Hematopoietic multipotent progenitor cell treated with erythropoietin and hydrocortisone succinate and interleukin-3 and kit ligand, for 8 days (in vitro differentiated cells): ENCODE measurements around the gene PXDC1.
"Not testable (repeated sequence)": the region's sequence is repeated elsewhere in the genome, so short reads cannot be mapped to it uniquely, and the experiment has no call there.

Experiments used
- DNase-seq: peaks from one replicate; pipeline ENCODE4 v3.0.0-alpha.2; 2015

The PXDC1 gene

GRCh38 chr6:3762359-3762758 is 10.8 kb upstream of the PXDC1 start:
- no peak for DNase-seq

DNA sequence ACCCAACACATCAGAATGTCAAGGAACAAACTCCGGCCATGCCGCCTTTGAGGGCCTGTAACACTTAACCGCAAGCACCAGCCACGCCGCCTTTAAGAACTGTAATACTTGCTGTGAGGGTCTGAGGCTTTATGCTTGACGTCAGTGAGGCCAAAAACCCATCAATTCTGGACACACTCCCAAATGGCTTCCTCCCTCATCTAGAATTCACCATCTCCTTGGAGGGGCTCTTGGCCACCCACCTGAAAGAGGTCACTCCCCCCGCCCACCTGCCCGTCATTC is 10.4 kb upstream of the PXDC1 start:
- DNase-seq = no peak

- no peak for DNase-seq
Measured at GRCh38 chr6:3759646-3760232, 8.2 kb upstream of the PXDC1 start.

GRCh38 chr6:3758842-3759144 is 7.3 kb upstream of the PXDC1 start:
- no peak for DNase-seq

GRCh38 chr6:3757998-3758841 is 6.7 kb upstream of the PXDC1 start:
- not testable (repeated sequence) for DNase-seq

GRCh38 chr6:3757241-3757641 is 5.7 kb upstream of the PXDC1 start:
- DNase-seq = no peak

DNA sequence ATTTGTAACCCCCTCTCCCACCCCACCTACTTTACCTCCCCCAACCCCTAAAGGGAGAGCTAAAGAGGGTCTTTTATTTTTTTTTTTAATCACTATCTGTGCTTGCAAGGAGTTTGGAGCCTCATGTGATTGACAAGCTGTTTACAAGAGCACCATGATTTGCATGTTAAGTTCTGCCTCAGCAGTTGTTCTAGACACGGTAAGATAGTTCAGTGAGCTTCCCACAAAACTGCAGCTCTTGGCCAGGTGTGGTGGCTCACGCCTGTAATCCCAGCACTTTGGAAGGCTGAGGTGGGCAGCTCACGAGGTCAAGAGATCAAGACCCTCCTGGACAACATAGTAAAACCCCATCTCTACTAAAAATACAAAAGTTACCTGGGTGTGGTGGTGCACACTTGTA is 5.0 kb upstream of the PXDC1 start:
- no peak for DNase-seq

GRCh38 chr6:3755637-3756545 is 4.4 kb upstream of the PXDC1 start:
- no peak for DNase-seq

DNA sequence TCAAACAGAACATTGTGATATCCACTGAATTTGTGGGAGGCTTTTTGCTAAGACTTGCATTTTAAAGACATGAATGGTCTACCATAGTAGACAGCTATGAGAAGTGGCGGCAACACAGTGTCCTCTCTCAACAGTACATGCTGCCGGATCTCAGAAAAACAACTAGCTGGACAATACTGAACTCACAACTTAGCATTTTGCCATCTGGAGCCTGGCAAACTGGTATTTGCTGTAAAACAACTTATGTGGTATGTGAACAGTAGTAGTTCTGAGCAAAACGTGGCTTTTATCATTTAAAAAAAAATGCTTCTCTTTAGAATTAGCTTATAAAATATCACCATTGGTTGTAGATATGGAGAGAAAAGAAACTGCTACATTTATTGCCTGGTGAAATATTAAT is 3.3 kb upstream of the PXDC1 start:
- no peak for DNase-seq

- DNase-seq = not testable (repeated sequence)
Measured at GRCh38 chr6:3754032-3754725, 2.7 kb upstream of the PXDC1 start.

DNA sequence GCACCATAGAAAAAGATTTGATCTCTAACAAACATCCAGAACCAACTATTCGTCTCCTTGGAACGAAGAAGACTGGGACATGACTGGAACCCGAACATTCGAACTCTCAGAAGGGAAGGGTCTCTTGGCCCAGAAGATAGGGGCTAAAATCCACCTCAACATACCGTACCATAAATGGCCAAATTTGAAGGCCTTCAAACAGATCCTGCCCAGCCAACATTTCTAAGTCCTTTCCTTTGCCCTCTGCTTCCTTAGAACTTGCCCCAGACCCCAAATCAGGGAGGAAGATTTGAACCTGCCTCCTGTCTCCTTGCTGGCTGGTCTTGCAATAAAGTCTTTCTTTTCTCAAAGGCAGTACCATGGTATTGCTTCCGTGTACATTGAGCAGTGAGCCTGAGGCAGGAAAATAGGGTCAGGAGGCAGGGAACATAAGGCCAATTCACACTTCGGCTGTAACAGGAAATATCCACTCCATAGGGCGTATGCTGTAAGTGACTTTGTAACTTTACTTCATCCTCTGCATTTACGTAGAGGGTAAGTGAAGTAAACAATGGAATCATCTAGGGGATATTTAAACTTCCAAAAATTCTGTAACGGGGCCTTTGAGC is 1.8 kb upstream of the PXDC1 start:
- DNase-seq = no peak

GRCh38 chr6:3752531-3753227 is 1.2 kb upstream of the PXDC1 start:
- DNase-seq = no peak

DNA sequence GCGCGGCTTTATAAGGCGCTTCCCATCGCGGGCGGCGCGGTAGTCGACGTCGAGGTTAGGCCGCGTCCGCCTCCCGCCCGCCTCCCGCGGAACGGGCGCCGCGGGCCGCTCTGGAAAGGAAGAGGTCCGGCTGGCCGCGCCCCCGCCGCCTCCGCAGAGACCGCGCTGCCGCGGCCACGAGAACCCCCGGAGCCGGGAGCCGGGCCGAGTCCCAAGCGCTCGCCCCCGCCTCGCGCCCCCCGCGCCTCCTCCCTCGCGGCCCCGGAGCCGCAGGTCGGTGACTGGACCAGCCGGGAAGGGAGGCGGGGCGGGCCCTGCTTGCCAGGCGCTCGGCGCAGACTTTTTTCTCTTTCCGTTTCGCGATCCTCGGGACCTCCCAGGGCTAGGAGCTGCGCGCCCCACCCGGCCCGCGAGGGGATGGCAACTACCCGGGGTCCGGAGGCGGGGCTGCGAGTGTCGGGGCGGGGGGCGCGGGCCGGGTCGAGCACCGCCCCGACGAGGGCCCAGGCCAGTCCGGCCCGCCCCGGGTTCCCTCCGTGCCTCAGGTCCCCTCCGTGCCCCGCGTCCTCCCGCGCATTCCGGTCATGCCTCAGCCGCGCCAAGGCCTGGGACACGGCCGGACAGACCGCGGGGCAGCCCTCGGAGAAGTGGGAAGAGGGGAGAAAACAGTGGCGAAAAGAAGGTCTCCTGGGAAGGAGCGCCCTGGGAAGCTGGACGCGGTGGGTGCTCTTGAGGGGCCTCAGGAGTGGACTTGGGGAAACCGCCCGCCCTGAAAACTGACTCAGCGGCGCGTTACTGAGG is 417 bp upstream of the PXDC1 start:
- peak; percentile 43 for DNase-seq

- DNase-seq = no peak
Measured at GRCh38 chr6:3750317-3751076, 1.0 kb downstream of the PXDC1 start.

DNA sequence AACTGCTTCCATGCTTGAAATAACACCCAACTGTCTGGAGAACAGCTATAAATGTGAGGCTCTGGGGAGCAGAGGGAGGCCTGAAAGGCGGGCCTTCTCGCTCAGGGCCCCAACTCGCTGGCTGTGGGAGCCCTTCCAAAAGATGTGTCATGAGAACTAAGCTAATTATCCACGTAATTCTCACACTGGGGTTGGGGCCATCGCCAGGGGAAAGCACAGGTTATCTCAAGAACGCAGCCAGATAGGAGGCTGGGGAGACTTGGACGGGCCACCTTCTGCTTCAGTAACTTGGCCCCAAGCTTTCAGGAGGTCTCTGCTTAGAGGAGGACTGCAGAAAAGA is 1.6 kb downstream of the PXDC1 start:
- DNase-seq = no peak

DNA sequence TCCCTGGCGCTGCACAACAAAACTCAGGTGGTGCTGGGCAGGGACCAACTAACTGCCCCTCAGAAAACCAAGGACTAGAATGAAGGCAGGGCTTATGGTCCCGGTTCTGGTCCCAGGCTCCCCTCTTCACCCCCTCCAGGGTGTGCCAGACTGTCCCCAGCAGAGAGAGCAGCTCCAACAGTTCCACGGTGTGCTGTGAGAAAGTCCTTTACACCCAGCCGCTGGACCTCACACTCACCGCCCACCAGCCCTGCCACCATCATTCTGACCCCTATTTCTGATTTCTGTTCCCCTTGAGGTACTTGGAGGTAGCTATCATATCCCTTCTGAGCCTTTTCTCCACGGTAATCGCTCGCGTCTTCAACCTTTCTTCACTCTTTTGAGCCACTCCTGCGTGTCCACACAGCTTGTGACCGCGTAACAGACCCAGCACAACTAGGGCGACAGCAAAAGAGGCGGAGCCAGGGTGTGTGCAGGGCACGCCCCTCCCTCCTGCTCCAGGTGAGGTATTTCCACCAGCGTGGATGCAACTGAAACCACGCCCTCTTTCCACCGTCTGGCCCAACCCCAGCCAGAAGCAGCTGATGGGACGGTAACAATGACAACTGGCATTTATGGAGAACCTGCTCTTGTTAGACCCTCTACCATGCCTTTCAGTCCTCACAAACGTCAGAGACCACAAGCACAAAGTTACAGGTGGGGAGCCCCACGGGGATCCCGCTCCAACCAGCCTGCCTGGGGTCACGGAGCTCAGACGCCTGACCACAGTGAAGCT is 2.3 kb downstream of the PXDC1 start:
- DNase-seq = no peak

GRCh38 chr6:3748208-3749066 is 3.1 kb downstream of the PXDC1 start:
- DNase-seq = peak; percentile 48

DNA sequence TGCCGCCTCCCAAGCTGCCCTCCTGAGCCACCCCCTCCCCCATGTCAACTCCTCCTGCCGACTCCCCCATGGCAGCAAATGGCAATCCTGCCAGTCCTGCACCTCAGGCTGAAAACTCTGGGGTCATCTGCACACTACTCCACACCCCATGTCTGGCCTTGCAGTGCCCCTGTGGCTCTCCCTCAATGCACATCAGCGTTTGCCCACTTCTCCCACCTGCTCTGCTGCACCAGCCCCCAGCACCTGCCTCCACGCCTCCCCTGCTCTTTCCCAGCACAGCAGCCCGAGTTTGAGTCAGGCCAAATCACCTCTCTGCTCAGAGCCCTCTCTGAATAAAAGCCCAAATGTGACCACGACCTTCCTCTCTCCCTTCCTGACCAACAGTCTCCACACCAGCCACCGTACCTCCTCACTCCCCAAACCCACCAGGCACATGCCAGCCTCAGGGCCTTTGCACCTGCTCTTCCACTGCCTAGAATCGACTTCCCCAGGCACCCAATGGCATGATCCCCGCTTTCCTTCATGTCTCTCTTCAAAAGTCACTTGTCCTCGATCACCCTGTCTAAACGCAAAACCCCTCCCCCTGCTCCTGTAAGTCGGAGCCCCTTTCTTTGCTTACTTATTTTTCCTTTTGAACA is 4.3 kb downstream of the PXDC1 start:
- no peak for DNase-seq
